ENCODE data around the gene MDGA2. TPM values are rescaled to one million over a fixed set of nuclear protein-coding genes. Genes with fewer than 3 reads are reported as not detected.

The MDGA2 gene
- total RNA-seq, 4 donors from 2014 or later: 0.16 TPM; not detected in 3

DNA sequence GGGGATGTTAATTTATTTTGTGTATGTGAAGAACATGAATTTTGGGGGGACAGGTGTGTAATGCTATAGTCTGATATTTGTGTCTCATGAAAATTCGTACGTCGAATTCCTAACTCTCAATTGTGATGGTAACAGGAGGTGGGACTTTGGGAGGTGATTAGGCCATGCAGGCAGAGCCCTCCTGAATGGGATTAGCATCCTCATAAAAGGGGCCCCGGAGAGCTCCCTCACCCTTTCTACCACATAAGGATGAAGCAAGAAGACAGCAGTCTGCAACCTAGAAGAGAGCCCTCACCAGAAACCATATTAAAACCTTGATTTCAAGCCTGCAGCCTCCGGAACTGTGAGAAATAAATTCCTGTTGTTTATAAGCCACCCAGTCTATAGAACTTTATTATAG, 165.4 kb downstream of the MDGA2 start:
- DNase-seq (ENCODE audit: low spot score) (no peak), ATAC-seq (ENCODE audit: low FRiP score) (no peak)
- TF ChIP-seq, protein P1, sequence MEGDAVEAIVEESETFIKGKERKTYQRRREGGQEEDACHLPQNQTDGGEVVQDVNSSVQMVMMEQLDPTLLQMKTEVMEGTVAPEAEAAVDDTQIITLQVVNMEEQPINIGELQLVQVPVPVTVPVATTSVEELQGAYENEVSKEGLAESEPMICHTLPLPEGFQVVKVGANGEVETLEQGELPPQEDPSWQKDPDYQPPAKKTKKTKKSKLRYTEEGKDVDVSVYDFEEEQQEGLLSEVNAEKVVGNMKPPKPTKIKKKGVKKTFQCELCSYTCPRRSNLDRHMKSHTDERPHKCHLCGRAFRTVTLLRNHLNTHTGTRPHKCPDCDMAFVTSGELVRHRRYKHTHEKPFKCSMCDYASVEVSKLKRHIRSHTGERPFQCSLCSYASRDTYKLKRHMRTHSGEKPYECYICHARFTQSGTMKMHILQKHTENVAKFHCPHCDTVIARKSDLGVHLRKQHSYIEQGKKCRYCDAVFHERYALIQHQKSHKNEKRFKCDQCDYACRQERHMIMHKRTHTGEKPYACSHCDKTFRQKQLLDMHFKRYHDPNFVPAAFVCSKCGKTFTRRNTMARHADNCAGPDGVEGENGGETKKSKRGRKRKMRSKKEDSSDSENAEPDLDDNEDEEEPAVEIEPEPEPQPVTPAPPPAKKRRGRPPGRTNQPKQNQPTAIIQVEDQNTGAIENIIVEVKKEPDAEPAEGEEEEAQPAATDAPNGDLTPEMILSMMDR (IDR thresholded peaks at IDR 0.05): no peak

DNA sequence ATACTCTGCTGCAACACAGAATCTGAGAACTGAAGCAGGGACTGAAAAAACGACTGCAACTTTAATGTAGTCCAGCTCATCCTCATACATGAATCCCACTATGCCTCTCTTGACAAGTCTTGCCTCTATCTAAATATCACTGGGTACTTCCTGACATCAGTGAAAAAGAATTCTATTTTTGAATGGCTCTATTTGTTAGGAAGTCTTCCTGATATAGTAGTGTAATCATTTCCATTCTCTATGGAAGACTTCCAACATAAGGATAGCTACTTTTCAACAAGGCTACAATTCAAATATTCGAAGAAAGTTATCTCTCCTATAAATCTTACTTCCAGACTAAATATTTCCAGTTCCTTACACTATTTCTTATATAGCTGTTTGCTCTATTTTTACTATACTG, 167.5 kb downstream of the MDGA2 start:
- TF ChIP-seq, protein P1 (IDR thresholded peaks at IDR 0.05): no peak
- ATAC-seq (ENCODE audit: low FRiP score): no peak
- no peak for DNase-seq (ENCODE audit: low spot score)

DNA sequence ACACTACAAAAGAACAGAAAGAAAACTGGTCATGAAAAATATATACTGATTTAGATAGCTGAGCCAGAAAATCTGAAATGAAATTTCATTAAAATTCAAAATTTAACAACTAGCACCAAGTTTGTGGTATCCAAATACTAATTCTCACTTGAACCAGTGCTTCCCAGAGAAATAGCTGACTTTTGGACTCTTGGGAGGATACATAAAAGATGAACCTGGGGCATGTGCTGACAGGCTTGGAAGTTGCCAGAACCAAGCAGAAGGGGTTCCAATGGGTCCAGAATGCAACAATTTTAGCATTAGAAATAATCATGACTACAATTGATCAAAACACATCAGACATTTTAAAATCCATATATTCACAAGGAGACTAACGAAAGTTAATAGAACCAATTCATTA, 175.0 kb downstream of the MDGA2 start:
- ATAC-seq (ENCODE audit: low FRiP score) (no peak), DNase-seq (ENCODE audit: low spot score) (no peak)
- TF ChIP-seq, protein P1 (IDR thresholded peaks at IDR 0.05): no peak

DNA sequence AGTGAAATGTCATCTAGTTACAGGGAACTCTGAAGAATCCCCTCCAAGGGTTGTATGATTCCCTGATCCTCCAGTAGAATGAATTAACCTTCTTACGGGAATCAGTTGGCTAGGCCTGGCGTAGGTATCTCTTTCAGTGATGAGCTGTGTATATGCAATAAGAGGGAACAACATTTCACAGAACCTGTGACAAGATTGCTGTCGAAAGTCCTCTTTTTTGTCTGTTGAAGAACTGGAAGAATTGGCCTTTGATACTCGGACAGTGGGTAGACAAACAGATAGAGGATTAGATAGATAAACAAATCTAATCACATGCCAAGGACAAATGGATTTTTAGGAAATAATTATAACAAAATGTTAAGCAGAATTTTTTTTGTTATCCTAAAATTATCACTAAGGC, 184.6 kb downstream of the MDGA2 start:
- DNase-seq (ENCODE audit: low spot score): no peak
- TF ChIP-seq, protein P1 (IDR thresholded peaks at IDR 0.05): no peak
- no peak for ATAC-seq (ENCODE audit: low FRiP score)

DNA sequence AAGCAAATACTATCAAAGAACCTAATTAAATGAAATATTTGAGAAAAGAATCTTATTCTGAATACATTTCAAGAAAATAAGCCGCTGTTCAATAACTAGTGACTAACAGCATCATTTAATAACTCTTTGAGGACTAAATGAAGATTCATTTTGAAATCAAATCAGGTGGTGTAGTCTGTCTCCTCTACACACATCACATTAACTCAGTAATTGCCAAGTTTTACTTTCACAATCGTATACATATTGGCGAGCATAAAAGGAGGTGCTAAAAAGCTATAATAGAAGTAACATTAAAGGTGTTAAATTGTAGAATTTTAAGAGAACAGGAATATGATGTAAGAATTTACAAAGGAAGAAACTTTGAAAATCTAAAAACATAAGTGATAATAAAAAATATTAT, 185.1 kb downstream of the MDGA2 start:
- ATAC-seq (ENCODE audit: low FRiP score): no peak
- TF ChIP-seq, protein P1 (IDR thresholded peaks at IDR 0.05): no peak

DNA sequence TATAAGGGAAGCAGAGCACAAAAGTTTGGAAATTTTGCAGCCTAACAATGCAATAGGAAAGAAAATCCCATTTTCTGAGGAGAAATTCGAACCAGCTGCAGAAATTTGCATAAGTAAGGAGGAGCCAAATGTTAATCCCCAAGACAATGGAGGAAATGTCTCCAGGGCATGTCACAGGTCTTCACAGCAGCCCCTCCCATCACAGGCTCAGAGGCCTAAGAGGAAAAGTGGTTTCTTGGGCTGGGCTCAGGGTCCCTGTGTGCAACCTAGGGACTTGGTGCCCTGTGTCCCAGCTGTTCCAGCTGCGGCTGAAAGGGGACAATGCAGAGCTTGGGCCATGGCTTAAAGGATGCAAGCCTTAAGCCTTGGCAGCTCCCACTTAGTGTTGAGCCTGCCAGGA, 190.0 kb downstream of the MDGA2 start:
- ATAC-seq (ENCODE audit: low FRiP score) (no peak), DNase-seq (ENCODE audit: low spot score) (no peak)
- TF ChIP-seq, protein P1 (IDR thresholded peaks at IDR 0.05): no peak

More for the DNA sequence above, 185.1 kb downstream of the MDGA2 start:
- no peak for DNase-seq (ENCODE audit: low spot score)

DNA sequence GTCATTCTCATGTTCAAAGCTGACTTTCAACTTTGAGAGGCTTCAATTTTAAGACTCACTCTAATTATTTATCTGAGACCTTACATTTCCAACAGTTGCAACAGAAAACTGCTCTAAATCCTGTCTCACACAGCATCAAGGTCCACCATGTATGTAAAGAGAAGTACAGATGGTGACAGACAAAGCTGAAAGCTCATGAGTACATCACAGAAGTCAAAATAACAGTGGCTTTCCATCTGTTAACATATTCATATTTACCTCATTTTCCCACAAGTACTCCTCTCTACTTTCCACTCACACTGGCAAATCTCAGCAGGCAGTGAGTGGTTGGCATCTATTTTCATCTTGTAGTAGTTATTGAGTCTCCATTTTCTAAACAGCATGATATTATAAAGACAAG, 192.0 kb downstream of the MDGA2 start:
- TF ChIP-seq, protein P1 (IDR thresholded peaks at IDR 0.05): no peak
- no peak for DNase-seq (ENCODE audit: low spot score)
- no peak for ATAC-seq (ENCODE audit: low FRiP score)

Data from omental fat pad (tissue), 4 donors.